TTC549 (cell line): ENCODE measurements around the gene GAL3ST1.
"Not testable (repeated sequence)": the region's sequence is repeated elsewhere in the genome, so short reads cannot be mapped to it uniquely, and the experiment has no call there.

Experiments
- FAIRE-seq: peaks from 2 replicates; lab custom pipeline; 2012; peaks lifted over from hg19 to GRCh38; lab: Jason Lieb, UNC

Gene GAL3ST1, protein sequence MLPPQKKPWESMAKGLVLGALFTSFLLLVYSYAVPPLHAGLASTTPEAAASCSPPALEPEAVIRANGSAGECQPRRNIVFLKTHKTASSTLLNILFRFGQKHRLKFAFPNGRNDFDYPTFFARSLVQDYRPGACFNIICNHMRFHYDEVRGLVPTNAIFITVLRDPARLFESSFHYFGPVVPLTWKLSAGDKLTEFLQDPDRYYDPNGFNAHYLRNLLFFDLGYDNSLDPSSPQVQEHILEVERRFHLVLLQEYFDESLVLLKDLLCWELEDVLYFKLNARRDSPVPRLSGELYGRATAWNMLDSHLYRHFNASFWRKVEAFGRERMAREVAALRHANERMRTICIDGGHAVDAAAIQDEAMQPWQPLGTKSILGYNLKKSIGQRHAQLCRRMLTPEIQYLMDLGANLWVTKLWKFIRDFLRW

DNA sequence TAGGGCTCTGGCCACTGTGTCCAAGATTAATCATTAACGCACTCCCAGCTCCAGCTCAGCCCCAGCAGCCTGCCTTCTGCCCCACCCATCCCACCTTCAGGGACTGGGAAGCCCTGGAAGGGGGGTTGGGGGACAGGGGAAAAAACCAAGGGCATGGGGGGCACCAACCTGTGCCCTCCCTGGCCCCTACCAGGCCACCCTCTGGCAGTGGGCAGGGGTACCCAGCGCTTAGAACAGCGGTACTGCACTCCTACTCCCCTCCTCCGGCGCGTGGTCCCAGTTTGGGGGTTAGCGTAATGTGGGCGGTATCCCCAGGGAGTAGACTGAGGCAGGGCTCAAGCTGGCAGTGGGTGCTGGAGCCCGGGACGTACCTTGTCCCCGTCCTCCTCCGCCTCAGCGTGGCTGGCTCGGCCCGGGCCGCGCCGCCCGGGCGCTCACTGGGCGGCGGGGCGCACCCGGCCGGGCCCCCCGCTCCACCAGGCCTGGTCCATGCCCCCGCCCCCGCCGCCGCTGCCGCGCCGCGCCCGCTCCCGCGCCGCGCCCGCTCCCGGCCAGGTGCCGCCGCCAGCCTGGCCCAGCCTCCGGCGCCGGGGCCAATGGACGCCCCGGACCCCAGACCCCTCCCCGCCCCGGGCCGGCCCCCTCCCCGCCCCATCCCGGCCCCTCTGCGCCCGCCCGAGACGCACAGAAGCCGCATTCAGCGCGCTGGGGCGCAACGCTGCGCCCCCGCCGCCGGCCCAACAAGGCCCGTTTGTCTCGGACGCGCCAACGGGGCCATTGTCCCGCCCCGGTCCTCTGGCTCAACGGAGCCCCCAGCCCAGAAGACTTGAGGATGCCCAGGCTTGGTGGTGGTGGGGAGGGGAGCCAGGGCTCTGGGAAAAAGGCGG is at the start of gene GAL3ST1:
GAL3ST1 (minus strand) TSS at position 571 of the 887 bp plus-strand sequence. CDS start 17,273 bp downstream, outside the sequence.
- FAIRE-seq, result no peak

DNA sequence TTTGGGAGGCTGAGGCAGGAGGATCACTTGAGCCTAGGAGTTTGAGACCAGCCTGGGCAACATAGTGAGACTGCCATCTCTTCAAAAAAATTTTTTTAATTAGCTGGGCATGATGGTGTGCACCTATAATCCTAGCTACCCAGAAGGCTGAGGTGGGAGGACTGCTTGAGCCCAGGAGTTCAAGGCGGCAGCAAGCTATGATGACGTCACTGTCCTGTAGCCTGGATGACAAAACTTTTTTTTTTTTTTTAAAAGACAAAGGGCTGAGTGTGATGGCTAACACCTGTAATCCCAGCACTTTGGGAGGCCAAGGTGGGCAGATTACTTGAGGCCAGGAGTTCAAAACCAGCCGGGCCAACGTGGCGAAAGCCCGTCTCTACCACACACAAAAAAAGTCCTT is 45.4 kb upstream of the GAL3ST1 start:
- not testable (repeated sequence) for FAIRE-seq

DNA sequence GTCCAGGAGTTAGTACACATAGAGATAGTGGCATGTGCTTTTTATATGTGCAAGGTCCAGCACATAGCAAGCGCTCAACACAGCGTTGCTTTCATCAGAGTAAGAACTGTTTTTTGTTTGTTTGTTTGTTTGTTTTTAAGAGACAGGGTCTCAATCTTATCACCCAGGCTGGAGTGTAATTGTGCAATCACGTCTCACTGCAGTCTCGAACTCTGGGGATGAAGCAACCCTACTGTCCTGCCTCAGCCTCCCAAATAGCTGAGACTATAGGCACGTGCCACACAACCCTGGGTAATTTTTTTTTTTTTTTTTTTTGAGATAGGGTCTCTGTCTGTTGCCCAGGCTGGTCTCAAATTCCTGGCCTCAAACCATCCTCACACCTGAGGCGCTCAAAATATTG is 43.4 kb upstream of the GAL3ST1 start:
- no peak for FAIRE-seq

DNA sequence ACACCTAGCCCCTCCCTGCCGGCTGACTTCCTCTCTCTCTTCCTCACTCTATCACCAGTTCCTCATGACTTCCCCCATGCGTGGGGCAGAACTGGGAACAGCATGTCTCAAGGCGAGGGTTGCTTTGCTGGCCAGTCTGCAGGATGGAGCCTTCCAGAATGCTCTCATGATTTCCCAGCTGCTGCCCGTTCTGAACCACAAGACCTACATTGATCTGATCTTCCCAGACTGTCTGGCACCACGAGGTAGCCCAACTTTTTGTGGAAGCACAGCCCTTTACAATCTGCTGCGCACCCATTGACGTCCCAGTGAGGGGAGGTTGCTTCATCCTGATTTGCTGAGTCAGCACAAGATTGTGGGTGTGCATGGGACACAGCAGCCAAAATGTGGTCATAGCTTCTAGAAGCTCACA is 41.1 kb upstream of the GAL3ST1 start:
- no peak for FAIRE-seq

DNA sequence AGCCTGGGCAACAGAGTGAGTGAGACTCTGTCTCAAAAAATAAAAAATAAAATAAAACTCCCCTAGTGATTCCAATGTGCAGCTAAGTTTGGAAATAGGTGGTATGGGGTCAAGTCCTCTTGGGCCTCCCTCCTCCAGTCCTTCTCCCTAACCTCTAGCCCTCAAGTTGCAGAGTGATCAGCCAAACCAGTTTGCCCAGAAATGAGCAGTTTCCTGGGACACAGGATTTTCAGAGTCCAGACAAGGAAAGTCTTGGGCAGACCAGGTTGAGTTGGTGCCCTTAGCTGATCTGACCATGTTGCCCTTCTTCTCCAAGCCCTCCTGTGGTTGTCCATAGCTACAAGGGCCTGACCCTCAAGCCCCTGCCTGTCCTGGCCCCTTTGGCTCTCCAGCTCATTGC is 40.4 kb upstream of the GAL3ST1 start:
- FAIRE-seq, result no peak

DNA sequence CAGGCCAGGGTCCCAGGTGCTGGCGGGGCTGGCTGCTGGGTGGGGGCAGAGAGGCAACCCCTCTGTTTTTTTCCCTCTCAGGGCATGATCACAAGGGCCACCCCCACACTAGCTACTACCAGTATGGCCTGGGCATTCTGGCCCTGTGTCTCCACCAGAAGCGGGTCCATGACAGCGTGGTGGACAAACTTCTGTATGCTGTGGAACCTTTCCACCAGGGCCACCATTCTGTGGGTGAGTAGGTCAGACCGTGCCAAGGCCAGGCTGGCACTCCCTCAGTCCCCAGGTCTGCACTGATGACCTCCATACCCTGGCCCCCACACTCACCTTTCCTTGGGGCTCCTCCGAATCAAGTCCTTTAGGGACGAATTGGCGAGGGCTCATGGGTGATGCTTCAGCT is 39.8 kb upstream of the GAL3ST1 start:
- no peak for FAIRE-seq

DNA sequence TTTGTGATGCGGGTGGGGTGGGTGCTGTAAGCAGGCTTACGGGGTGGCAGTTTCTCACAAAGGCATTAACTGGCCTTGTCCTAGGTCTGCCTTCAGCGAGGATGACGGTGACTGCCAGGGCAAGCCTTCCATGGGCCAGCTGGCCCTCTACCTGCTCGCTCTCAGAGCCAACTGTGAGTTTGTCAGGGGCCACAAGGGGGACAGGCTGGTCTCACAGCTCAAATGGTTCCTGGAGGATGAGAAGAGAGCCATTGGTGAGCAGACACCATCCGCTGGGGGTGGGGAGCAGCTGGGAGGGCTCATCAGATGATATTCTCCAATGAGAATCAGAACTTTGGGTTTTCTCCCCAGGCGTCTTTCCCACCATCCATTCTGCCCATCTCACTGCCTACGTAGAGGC is 38.3 kb upstream of the GAL3ST1 start:
- FAIRE-seq, result no peak

DNA sequence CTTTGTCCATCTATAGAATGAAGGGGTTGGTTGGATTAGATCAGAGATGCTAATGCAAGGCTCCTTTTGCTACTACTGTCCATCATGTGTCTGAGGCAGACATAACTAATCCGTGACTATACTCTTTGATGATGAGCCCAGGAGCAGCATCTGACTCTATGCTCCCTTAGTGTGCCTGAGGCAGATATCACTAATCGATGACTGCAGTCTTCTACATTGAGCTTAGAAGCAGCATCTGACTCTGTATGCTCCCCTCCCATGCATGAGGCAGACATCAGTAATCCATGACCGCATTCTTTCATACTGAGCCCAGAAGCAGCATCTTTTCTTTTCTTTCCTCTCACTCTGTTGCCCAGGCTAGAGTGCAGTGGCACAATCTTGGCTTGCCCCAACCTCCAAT is 36.7 kb upstream of the GAL3ST1 start:
- FAIRE-seq, result no peak

DNA sequence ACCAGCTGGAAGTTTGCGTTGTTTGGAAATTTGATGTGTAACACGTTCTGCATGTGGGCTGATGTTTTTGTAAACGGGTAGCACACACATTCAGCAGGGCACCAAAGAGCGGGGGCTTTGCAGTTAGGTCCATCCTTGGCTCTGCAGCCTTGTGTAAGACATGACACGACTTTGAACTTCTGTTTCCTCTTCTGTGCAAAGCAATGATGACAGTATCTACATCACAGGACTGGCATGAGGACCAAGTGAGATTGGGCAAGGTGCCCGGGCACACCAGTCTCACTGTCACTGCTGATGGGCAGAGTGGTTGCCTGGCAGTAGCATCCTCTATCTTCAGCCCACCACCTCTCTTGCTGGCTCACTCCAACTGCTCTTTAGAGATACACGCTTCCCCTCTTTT is 35.8 kb upstream of the GAL3ST1 start:
- FAIRE-seq, result no peak

DNA sequence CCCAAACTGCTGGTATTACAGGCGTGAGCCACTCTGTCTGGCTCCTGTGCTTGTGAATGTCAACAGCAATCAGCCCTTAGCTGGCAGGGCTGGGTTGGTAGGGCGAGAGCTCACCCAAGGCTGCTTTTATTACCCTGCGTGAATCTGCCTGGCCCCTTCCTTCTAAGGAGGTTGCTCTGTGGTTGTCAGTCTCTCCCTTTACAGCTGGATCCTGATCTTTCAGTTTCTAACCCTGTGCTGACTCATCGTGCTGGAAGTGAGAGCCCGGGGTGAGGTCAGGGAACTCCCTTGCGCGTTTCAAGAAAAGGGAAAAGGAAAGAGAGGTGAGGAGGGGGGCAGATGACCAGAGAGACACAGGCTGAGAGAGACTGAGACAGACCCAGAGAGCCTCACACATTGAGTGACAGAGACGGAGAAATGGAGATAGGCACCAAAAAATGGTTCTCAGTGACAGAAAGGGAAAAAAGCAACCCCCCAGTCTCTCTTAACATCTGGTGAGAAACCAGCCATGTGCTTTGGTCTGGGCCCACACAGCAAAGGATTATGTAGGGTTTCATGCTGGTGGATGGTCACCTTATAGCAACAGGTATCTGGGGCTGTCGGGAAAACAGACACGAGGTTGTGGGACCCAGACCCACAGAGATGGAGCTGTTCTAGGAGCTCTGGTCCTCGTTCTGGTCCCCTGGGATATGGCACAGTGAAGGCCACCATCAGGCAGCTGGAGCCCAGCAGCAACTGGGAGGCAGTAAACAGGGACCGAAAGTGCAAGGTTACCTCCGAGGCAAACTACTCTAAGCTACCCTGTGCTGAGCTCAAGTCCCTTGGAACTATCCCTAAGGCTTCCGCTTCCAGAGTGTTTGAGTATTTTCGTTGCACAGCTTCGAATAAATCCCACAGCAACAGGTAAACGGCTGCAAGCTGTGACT is 35.1 kb upstream of the GAL3ST1 start:
- no peak for FAIRE-seq

DNA sequence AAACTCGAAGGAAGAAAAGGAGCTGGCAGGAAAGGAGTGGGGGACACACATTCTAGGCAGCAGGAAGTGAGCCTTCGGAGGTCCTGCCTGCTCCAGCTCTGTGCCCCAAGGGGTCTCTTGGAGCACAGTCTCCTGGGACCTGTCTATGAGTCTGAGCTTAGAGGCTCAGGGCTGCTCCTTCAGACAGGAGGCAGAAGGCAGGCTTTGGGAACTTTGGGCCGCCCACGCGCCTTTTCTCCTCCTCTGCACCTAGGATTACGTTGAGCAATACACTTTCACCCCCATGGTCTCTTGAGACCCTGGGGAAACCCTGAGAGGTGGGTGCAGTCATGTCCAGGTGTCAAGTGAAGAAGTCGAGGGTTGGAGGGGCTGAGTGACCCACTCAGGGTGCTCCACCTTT is 33.5 kb upstream of the GAL3ST1 start:
- no peak for FAIRE-seq

DNA sequence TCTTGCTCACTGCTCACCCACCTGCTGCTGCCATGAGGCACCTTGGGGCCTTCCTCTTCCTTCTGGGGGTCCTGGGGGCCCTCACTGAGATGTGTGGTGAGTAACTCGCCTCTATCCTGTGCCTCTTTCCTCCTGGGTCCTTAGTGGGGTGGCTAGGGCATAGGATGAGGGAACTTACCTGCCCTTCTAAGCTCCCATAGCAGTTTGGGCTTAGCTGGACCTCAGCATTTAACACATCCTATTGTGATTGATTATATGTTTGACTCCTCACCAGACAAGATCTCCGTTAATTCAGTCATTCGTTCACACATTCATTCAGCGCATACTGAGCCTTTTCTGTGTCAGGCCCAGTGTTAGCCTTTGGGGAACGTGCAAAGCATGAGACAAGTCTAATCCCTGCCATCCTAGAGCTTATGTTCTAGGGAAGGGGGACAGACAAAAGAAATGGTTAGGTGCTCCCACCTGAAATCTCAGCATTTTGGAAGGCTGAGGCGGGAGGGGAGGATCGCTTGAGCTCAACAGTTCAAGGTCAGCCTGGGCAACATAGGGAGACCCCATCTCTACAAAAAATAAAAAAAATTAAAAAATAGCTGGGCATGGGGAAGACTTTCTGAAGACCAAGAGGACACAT is 33.0 kb upstream of the GAL3ST1 start:
- FAIRE-seq, result no peak

DNA sequence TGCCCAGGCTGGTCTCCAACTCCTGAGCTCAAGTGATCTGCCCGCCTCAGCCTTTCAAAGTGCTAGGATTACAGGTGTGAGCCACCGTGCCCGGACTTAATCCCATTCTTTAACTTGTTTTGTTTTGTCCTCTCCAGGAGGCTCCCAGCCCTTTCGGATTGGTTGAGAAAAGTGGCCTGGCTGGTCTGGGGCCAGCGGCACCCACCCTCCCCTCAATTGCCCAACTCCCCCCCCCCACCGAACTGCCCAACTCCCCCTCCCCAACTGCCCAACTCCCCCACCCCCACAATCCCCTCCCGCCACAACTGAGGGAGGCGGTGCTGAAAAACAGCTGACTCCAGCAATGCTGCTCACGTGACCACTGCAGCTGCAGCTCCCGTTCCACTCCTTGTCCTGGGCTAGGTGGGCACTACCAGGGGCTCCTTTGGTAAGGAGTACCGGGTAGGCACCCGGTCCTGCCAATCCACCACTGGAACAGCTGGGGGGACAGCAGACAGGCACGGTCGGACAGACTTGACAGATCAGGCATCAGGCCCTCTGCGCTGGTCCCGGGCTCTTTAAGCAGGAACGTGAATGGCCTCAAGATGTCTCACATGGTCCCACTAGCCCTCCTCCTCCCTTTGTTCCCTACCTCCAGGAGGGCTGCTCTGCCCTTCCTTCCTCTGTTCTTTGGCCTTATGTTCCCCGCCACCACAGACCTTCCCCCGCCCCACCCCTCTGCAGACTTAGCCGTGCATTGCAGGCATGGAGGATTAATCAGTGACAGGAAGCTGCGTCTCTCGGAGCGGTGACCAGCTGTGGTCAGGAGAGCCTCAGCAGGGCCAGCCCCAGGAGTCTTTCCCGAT is 32.2 kb upstream of the GAL3ST1 start, which contains the start of gene TCN2:
TCN2 (plus strand) TSS at position 720 of the 845 bp plus-strand sequence. CDS start 158 bp downstream, outside the sequence.
- FAIRE-seq, result no peak

DNA sequence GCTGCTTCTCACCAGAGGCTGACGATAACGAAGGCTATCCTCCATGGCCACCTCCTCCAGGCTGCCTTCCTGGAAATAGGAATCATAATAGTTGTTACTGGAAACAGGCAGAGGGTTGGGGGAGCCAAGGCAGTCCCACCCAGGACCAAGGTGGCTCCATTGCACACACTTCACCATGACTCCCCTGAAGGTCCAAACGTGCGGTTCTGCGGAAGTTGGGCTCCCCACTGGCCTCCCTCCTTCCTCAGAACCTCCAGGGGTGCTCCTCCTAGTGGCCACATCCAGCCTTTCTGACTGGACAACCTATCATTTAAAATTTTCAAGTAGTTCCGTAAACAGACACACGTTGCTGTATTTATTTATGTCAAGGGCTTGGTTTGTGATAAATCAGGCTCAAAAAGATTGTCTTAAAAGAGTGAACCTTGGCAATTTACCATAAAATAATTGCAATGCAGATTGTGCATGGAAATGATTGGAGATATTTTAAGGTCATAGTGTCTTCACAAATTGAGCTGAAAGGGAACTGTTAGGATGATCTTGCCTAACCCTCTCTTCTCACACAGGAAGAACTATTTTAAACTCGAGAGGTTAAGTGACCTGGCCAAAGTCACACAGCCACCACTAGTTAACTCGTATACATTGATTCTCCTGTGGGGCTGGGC is 31.1 kb upstream of the GAL3ST1 start:
- no peak for FAIRE-seq

DNA sequence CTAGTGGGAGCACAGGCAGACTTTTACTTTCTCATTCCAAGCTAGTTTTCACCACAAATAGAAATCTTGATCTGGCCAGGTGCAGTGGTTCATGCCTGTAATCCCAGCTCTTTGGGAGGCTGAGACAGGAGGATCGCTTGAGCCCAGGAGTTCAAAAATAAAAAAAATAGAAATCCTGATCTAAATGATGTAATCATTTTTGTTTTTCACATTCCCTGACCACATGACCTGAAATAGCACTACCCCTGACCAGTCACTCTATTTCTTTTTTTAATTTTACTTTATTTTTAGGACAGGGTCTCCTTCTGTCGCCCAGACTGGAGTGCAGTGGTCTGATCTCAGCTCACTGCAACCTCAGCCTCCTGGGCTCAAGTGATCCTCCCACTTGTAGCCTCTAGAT is 30.3 kb upstream of the GAL3ST1 start:
- FAIRE-seq, result no peak

DNA sequence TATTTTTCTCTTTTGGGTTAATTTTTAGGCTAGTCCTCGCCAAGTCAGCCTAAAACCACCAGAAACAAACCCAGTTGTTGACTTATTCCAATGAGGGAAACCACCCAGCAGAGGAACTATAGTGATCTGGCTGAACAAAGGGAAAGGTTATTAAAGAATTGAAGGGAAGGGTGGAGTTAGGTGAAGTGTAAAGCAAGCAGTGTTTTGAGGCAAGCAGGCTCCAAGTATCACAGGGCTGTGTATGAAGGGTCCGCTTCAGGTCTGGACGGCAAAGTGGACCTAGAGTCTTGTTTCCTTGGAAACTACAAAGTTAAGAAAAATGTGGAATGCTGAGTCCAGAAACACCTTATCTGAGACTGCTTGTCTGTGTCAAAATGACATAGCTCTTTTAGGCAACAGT is 29.3 kb upstream of the GAL3ST1 start:
- no peak for FAIRE-seq

DNA sequence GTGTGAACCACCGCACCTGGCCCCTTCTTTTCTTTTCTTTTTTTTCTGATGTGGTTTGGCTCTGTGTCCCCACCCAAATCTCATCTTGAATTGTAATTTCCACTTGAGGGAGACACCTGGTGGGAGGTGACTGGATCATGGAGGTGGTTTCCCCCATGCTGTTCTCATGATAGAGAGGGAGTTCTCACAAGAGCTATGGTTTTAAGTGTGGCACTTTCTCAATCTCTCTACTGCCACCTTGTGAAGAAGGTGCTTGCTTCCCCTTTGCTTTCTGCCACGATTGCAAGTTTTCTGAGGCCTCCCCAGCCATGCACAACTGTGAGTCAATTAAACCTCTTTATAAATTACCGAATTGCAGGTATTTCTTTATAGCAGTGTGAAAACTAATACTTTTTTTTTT is 27.6 kb upstream of the GAL3ST1 start:
- no peak for FAIRE-seq

DNA sequence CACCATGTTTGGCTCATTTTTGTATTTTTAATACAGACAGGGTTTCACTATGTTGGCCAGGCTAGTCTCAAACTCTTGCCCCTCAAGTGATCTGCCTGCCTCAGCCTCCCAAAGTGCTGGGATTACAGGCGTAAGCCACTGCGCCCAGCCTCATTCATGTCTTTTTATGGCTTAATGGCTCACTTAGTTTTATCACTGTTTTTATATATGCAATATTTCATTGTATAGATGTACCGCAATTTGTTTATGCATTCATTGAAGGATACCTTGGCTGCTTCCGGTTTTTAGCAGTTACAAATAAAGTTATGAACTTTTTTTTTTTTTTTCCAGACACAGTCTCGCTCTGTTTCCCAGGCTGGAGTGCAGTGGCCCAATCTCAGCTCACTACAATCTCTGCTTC is 27.0 kb upstream of the GAL3ST1 start:
- FAIRE-seq, result no peak

DNA sequence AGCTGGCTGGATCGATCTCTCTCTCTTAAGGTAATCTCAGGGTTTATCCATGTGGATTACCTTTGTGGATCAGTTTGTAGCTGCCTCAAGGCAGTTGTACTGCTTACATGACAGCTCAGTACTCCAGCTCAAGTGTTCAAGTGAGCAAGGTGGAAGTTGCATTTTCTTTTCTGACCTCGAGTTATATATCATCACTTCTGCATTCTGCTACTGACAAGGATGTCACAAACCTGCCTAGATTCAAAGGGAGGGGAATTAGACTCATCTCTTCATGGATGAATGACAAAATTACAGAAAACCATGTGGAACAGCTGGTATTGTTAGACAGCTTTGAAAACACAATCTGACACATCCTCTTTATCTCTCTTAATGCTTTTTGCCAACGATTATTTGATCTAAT is 26.5 kb upstream of the GAL3ST1 start:
- no peak for FAIRE-seq

DNA sequence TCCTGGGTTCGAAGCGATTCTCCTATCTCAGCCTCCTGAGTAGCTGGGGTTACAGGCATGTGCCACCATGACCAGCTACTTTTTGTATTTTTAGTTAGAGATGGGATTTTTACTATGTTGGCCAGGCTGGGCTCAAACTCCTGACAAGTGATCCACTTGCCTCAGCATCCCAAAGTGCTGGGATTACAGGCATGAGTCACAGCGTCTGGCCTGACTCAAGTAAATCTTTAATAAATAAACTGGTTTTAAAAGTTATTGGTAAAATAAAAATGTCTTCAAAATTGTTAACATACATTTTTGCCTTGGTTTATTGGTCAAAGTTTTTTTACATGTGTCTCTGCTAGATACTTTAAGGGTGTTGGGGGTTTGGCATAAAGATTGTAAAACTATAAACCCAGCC is 24.5 kb upstream of the GAL3ST1 start:
- no peak for FAIRE-seq
